GM12891 (cell line): ENCODE measurements around the gene BMPR1A.
"Not testable (repeated sequence)": the region's sequence is repeated elsewhere in the genome, so short reads cannot be mapped to it uniquely, and the experiment has no call there.

ENCODE experiments used
- DNase-seq: peaks from one replicate; pipeline ENCODE4 v3.0.0; 2011; ENCODE audit warnings: low spot score; ENCODE audit not compliant: insufficient read length
- FAIRE-seq: peaks from 2 replicates; lab custom pipeline; 2011; peaks lifted over from hg19 to GRCh38; lab: Jason Lieb, UNC
- PAX5 ChIP-seq: IDR thresholded peaks from 2 replicates; pipeline ENCODE4 v1.6.1; 2011; ENCODE audit warnings: low read length, moderate library complexity, mild to moderate bottlenecking; ENCODE audit not compliant: insufficient read depth, severe bottlenecking
- POLR2A ChIP-seq: IDR thresholded peaks from 2 replicates; pipeline ENCODE4 v1.6.1; 2011; ENCODE audit warnings: low read depth, low read length, control low read depth
- POLR2AphosphoS5 ChIP-seq: IDR thresholded peaks from 2 replicates; pipeline ENCODE4 v1.6.1; 2011; ENCODE audit warnings: low read depth, low read length, control low read depth
- POU2F2 ChIP-seq: IDR thresholded peaks from 2 replicates; pipeline ENCODE4 v1.6.1; 2011; ENCODE audit warnings: low read depth, mild to moderate bottlenecking, control low read depth, low read length, moderate library complexity
- SPI1 ChIP-seq: IDR thresholded peaks from 2 replicates; pipeline ENCODE4 v1.6.1; 2011; ENCODE audit warnings: low read depth, low read length, control low read depth
- TAF1 ChIP-seq: IDR thresholded peaks from 2 replicates; pipeline ENCODE4 v1.6.1; 2011; ENCODE audit warnings: low read depth, low read length, control low read depth

Gene BMPR1A

GRCh38 chr10:86951184-86951761, 194.9 kb downstream of the BMPR1A start:
- FAIRE-seq (no peak), DNase-seq (no peak)
- TF ChIP-seq SPI1 = no peak
- TF ChIP-seq POLR2AphosphoS5 = no peak
- TF ChIP-seq TAF1 = no peak
- no peak for TF ChIP-seq PAX5
- TF ChIP-seq POU2F2 = no peak
- no peak for TF ChIP-seq POLR2A

- FAIRE-seq (no peak), DNase-seq (no peak)
- TF ChIP-seq TAF1 = no peak
- TF ChIP-seq POLR2A = no peak
- TF ChIP-seq POLR2AphosphoS5 = no peak
- TF ChIP-seq POU2F2 = no peak
- TF ChIP-seq PAX5 = no peak
- no peak for TF ChIP-seq SPI1
Measured at GRCh38 chr10:86952106-86952505, 195.7 kb downstream of the BMPR1A start.

DNA sequence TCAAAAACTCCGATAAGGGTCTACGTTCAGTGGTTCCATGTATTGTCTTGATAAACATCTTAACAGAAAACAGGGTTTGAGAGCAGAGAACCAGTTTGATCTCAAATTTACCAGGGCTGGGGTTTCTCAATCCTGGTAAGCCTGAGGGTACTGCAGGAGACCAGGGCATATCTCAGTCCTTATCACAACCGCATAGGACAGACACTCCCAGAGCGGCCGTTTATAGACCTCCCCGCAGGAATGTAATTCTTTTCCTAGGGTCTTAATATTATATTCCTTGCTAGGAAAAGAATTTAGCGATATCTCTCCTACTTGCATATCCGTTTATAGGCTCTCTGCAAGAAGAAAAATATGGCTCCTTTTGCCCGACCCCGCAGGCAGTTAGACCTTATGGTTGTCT, 196.3 kb downstream of the BMPR1A start:
- not testable (repeated sequence) for FAIRE-seq, DNase-seq

DNA sequence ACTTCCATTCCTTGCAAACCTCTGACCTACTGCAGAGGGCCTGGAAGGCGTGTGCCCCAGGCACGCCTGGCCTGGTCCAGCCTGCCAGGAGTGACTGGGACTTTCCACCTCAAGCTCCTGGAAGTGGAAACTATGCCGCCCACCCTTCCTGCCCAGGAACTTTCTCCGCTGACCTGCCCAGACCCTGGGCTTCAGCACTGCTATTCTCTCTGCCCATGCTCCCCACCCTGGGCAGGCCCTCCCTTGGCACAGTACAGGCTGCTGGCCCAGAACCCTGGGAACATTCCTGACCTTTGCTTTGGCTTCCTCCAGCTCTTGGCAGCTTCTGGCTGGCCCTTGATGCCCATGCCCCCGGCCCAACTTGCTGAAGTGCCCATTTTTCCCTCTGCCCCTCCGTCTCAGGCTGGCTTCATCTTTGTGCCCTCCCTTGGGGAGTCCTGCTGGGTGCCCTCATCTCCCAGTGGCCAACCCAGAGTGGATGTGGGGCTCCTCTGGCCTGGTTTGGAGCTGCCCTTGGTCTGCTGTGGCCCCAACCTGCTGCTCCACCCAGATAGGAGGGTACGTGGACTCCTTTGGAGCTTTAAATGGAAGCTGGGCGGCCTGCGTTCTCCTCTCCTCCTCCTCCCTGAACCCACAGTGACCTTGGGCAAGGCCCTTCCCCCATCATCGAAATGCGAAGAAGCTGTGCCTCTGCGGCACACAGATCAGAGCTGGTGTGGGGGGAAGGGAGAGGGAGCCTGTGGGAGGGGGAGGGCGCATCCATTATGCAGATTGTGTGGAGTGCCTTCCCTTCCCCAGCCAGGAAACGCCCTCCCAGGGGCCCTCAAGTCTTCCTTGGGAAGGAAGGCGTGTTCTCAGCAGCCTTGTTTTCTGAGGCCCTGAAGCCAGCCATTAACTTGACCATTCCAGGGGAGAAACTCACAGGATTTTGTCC, 197.6 kb downstream of the BMPR1A start:
- no peak for FAIRE-seq
- no peak for TF ChIP-seq SPI1
- no peak for TF ChIP-seq POLR2A
- no peak for TF ChIP-seq PAX5
- no peak for TF ChIP-seq POU2F2
- TF ChIP-seq TAF1 = no peak
- no peak for TF ChIP-seq POLR2AphosphoS5
- no peak for DNase-seq

DNA sequence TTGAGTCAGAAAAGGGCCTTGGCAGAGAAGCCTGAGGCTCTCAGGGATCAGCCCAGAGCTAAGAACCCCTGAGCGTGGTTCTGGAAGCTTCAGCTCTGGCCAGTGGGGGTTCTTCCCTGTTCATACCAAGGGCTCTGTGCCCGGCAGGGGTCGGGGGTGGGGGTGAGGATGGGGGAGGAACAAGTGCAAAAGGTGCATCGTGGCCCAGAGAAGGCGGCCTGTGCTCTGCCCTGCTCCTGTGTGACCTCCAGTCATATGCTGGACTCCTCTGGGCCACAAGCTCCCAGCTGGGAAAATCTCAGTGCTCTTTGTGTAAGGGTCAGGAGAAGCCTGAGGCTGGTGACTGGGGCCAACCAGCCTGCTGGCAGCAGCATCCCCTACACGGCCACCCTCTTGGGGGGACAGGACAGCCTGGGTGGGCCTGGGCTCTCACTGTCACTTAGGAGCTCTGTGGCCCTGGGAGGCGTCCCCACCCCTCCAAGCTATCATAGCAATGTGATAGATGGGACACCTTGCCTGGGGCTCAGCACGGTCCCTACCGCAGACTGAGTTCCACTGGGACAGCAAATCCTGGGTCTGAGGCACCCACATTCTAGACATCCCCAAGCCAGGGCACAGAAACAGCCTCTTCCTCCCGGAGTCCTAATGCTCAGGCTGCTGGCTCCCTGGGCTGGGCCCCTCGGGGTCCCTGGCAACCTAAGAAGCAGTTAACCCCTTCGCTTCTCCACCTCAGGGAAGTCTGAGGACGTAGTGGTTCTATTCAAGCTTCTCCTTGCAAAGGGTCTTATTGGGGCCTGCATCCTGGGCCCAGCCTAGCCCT, 198.5 kb downstream of the BMPR1A start:
- TF ChIP-seq PAX5 = no peak
- no peak for TF ChIP-seq POLR2AphosphoS5
- TF ChIP-seq POU2F2 = no peak
- no peak for TF ChIP-seq TAF1
- no peak for TF ChIP-seq SPI1
- no peak for TF ChIP-seq POLR2A
- DNase-seq (no peak), FAIRE-seq (no peak)

- no peak for DNase-seq
- no peak for FAIRE-seq
- TF ChIP-seq SPI1 = no peak
- no peak for TF ChIP-seq POLR2A
- TF ChIP-seq POU2F2 = no peak
- TF ChIP-seq POLR2AphosphoS5 = no peak
- TF ChIP-seq PAX5 = no peak
- no peak for TF ChIP-seq TAF1
Measured at GRCh38 chr10:86955501-86956194, 199.2 kb downstream of the BMPR1A start.

- FAIRE-seq = no peak
Measured at GRCh38 chr10:86956195-86956847, 199.9 kb downstream of the BMPR1A start.

DNA sequence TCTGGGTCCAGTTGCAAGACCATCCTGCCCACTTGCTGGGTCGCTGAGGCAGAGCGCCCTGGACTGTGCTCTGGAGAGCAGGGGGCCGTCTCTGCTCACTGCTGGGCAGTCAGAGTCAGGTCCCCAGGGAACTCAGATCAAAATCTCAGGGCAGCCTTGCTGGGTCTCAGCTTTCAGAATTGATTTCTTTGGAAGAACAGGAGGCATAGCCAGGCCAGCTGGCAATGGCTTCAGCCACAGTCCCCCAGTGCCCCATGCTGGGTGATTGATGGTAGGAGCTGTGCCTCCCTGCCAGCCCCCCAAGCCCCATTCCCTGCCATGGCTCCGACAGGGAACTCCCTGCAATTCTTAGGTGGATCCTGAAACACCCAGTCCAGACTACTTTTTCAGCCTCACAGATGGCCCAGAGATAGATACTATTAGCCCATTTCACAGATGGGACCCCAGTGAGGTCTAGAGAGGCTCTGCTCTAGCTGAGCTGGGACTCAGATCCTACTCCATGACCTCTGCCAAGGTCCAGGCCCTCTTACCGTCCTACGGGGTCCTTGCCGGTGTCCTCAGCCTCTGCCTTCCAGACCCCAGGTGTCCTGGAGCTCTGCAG, 200.5 kb downstream of the BMPR1A start:
- TF ChIP-seq POU2F2 (no peak), SPI1 (no peak), POLR2AphosphoS5 (no peak), PAX5 (no peak), TAF1 (no peak), POLR2A (no peak)
- FAIRE-seq = no peak

More at GRCh38 chr10:86956195-86956847, 199.9 kb downstream of the BMPR1A start:
- no peak for DNase-seq
- TF ChIP-seq POLR2AphosphoS5 (no peak), SPI1 (no peak), TAF1 (no peak), POLR2A (no peak), POU2F2 (no peak), PAX5 (no peak)

More for the DNA sequence above, 200.5 kb downstream of the BMPR1A start:
- DNase-seq = no peak
